ENCODE results near the gene CCDC83. TPM values are rescaled to one million over a fixed set of nuclear protein-coding genes. Genes with fewer than 3 reads are reported as not detected.
"Not testable (repeated sequence)": the region's sequence is repeated elsewhere in the genome, so short reads cannot be mapped to it uniquely, and the experiment has no call there.

CCDC83 gene
- total RNA-seq, 2 donors from 2014 or later, result 0.22 TPM; not detected in 1

DNA sequence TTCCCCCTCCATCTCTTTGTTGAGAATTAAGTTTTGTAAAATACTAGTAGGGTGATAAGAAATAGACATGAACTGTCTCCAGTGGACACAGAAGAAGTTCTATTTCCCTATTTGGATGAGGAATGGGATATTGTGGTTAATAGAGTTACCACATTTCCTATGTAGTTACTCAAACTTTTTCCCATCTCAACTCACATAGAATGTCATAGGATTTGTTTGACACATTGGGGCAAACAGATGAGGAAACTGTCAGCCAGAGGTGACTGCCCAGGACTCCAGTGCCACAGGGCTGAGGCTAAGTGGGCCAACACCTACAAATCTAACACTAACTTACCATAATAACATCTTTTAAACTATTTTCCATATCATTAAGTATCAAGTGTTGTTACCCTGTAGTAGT lies 58.3 kb downstream of the CCDC83 start:
- H3K27me3 Mint-ChIP-seq, result peaks cover 4% of the 10 kb centered on the region
- no peak overlapping the region for H3K27ac Mint-ChIP-seq
- no peaks in the 10 kb centered on the region for H3K9me3 ChIP-seq (ENCODE audit: control insufficient read depth, low read length, poor library complexity, severe bottlenecking)
- H3K36me3 Mint-ChIP-seq (ENCODE audit: low read depth), result peaks cover 2% of the 10 kb centered on the region
- H3K4me3 Mint-ChIP-seq, result no peak overlapping the region
- DNase-seq (no peak), ATAC-seq (no peak)
- H3K4me1 Mint-ChIP-seq, result no peaks in the 10 kb centered on the region

GRCh38 chr11:85914425-85914824 lies 59.2 kb downstream of the CCDC83 start:
- ATAC-seq (no peak), DNase-seq (no peak)
- H3K36me3 Mint-ChIP-seq (ENCODE audit: low read depth), result peaks cover 2% of the 10 kb centered on the region
- no peak overlapping the region for H3K27ac Mint-ChIP-seq
- H3K27me3 Mint-ChIP-seq, result peaks cover 4% of the 10 kb centered on the region
- no peaks in the 10 kb centered on the region for H3K9me3 ChIP-seq (ENCODE audit: control insufficient read depth, low read length, poor library complexity, severe bottlenecking)
- H3K4me3 Mint-ChIP-seq, result no peak overlapping the region
- no peaks in the 10 kb centered on the region for H3K4me1 Mint-ChIP-seq

- Mint-ChIP-seq H3K4me1 (no peaks in the 10 kb centered on the region), H3K4me3 (no peak overlapping the region), H3K27me3 (peaks cover 16% of the 10 kb centered on the region), H3K27ac (no peak overlapping the region), H3K36me3 (ENCODE audit: low read depth) (peaks cover 6% of the 10 kb centered on the region)
- no peaks in the 10 kb centered on the region for H3K9me3 ChIP-seq (ENCODE audit: control insufficient read depth, low read length, poor library complexity, severe bottlenecking)
- ATAC-seq (no peak), DNase-seq (no peak)
These were observed 64.0 kb downstream of the CCDC83 start for GRCh38 chr11:85918910-85919794.

- no peak for ATAC-seq
- Mint-ChIP-seq H3K27me3 (peaks cover 34% of the 10 kb centered on the region), H3K36me3 (ENCODE audit: low read depth) (peaks cover 8% of the 10 kb centered on the region), H3K27ac (no peak overlapping the region), H3K4me3 (no peak overlapping the region), H3K4me1 (no peaks in the 10 kb centered on the region)
- H3K9me3 ChIP-seq (ENCODE audit: control insufficient read depth, low read length, poor library complexity, severe bottlenecking), result no peaks in the 10 kb centered on the region
- DNase-seq, result no peak
These were observed 67.2 kb downstream of the CCDC83 start for GRCh38 chr11:85922367-85922766.

DNA sequence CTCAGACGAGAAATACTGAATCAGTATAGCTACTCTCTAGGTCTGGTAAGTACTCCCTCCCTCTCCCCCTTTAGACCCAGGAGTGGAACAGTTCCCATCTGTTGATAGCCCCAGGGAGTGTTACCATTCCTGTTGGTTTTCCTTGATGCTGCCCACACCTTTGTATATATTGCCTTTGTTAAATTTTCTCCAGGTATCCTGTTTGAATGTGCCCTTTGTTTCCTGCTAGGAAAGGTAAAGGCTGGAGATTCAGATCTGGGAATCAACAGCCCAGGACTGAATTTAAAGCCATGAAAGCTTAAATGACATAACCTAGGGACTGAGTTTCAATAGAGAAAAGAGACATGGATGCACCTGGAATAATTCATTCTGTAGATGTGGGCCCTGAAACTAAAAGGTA lies 68.3 kb downstream of the CCDC83 start:
- ATAC-seq, result no peak
- Mint-ChIP-seq H3K4me3 (no peak overlapping the region), H3K4me1 (no peaks in the 10 kb centered on the region), H3K36me3 (ENCODE audit: low read depth) (peaks cover 8% of the 10 kb centered on the region), H3K27ac (no peak overlapping the region), H3K27me3 (peaks cover 35% of the 10 kb centered on the region)
- no peaks in the 10 kb centered on the region for H3K9me3 ChIP-seq (ENCODE audit: control insufficient read depth, low read length, poor library complexity, severe bottlenecking)
- DNase-seq, result no peak

- H3K9me3 ChIP-seq (ENCODE audit: control insufficient read depth, low read length, poor library complexity, severe bottlenecking); H3K27ac Mint-ChIP-seq; H3K4me3 Mint-ChIP-seq; DNase-seq; H3K4me1 Mint-ChIP-seq; ATAC-seq; H3K36me3 Mint-ChIP-seq (ENCODE audit: low read depth): not testable (repeated sequence)
- peaks cover 35% of the 10 kb centered on the region for H3K27me3 Mint-ChIP-seq
These were observed 71.6 kb downstream of the CCDC83 start for GRCh38 chr11:85926653-85927214.

GRCh38 chr11:85930879-85931366 lies 75.7 kb downstream of the CCDC83 start:
- Mint-ChIP-seq H3K4me3 (no peak overlapping the region), H3K4me1 (no peaks in the 10 kb centered on the region), H3K27ac (no peak overlapping the region), H3K36me3 (ENCODE audit: low read depth) (peaks cover 1% of the 10 kb centered on the region), H3K27me3 (peaks cover 15% of the 10 kb centered on the region)
- H3K9me3 ChIP-seq (ENCODE audit: control insufficient read depth, low read length, poor library complexity, severe bottlenecking), result no peaks in the 10 kb centered on the region
- DNase-seq (no peak), ATAC-seq (no peak)

GRCh38 chr11:85934596-85935169 lies 79.5 kb downstream of the CCDC83 start:
- peaks cover 3% of the 10 kb centered on the region for H3K36me3 Mint-ChIP-seq (ENCODE audit: low read depth)

GRCh38 chr11:85935751-85936150 lies 80.6 kb downstream of the CCDC83 start:
- DNase-seq (no peak), ATAC-seq (no peak)
- H3K27me3 Mint-ChIP-seq, result no peaks in the 10 kb centered on the region
- no peak overlapping the region for H3K4me3 Mint-ChIP-seq
- H3K4me1 Mint-ChIP-seq, result no peaks in the 10 kb centered on the region
- peaks cover 3% of the 10 kb centered on the region for H3K36me3 Mint-ChIP-seq (ENCODE audit: low read depth)
- no peaks in the 10 kb centered on the region for H3K9me3 ChIP-seq (ENCODE audit: control insufficient read depth, low read length, poor library complexity, severe bottlenecking)
- H3K27ac Mint-ChIP-seq, result no peak overlapping the region

More at GRCh38 chr11:85934596-85935169, 79.5 kb downstream of the CCDC83 start:
- DNase-seq (no peak), ATAC-seq (no peak)
- Mint-ChIP-seq H3K4me3 (no peak overlapping the region), H3K27ac (no peak overlapping the region), H3K4me1 (no peaks in the 10 kb centered on the region), H3K27me3 (no peaks in the 10 kb centered on the region)
- H3K9me3 ChIP-seq (ENCODE audit: control insufficient read depth, low read length, poor library complexity, severe bottlenecking), result no peaks in the 10 kb centered on the region

GRCh38 chr11:85937835-85938234 lies 82.7 kb downstream of the CCDC83 start:
- no peaks in the 10 kb centered on the region for H3K27me3 Mint-ChIP-seq

DNA sequence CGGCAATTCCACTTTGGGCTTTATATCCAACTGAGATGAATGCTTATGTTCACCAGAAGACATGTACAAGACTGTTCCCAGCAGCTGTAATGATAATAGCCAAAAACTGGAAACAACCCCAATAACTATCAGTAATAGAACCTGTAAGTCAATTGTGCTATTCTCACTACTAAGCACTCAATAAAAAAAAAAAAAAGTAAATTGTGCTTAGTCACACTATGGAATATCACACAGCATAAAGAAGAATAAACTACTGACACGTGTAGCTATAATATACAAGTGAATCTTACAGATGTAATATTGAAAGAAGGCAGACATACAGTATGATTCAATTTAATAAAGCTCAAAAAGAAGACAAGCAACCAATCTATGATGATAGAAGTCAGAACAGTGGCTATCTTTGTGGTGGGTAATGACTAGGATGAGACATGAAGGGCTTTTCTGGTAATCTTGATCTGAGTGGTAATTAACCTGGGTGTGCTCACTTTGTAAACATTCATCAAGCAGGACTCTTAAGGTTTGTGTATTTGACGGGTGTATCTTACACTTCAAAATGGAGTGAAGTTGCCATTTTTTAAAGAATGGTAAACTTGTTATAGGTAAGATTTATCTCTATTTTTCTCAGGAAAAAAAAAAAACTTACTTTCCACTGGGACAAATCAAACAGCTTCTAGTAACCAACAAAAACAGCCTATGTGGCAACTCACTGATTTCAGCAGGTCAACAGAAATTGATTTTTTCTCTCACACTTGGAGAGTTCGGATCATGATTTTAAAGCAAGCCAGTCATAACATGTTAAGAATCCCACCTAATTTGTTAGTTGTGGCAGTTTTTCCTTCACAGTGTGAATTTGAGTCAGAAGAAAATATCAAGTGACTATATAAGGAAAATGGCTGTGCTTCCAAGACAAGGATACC lies 84.2 kb downstream of the CCDC83 start:
- Mint-ChIP-seq H3K4me1 (no peaks in the 10 kb centered on the region), H3K36me3 (ENCODE audit: low read depth) (peaks cover 3% of the 10 kb centered on the region), H3K4me3 (no peak overlapping the region), H3K27ac (no peak overlapping the region), H3K27me3 (no peaks in the 10 kb centered on the region)
- H3K9me3 ChIP-seq (ENCODE audit: control insufficient read depth, low read length, poor library complexity, severe bottlenecking), result no peaks in the 10 kb centered on the region
- ATAC-seq (no peak), DNase-seq (no peak)

More at GRCh38 chr11:85937835-85938234, 82.7 kb downstream of the CCDC83 start:
- no peak for ATAC-seq
- no peak for DNase-seq
- no peaks in the 10 kb centered on the region for H3K9me3 ChIP-seq (ENCODE audit: control insufficient read depth, low read length, poor library complexity, severe bottlenecking)
- Mint-ChIP-seq H3K4me1 (no peaks in the 10 kb centered on the region), H3K4me3 (no peak overlapping the region), H3K27ac (no peak overlapping the region), H3K36me3 (ENCODE audit: low read depth) (peaks cover 3% of the 10 kb centered on the region)

- H3K9me3 ChIP-seq (ENCODE audit: control insufficient read depth, low read length, poor library complexity, severe bottlenecking), result peaks cover 2% of the 10 kb centered on the region
- peaks cover 3% of the 10 kb centered on the region for H3K36me3 Mint-ChIP-seq (ENCODE audit: low read depth)
- no peaks in the 10 kb centered on the region for H3K4me1 Mint-ChIP-seq
- H3K27ac Mint-ChIP-seq, result no peak overlapping the region
- H3K27me3 Mint-ChIP-seq, result no peaks in the 10 kb centered on the region
- no peak for DNase-seq
- no peak for ATAC-seq
- H3K4me3 Mint-ChIP-seq, result no peak overlapping the region
These were observed 86.3 kb downstream of the CCDC83 start for GRCh38 chr11:85941380-85941973.

Measured in T-helper 17 cell (primary cell).